Stimulated activated CD8-positive, alpha-beta memory T cell treated with anti-CD3 and anti-CD28 coated beads, Interleukin-4, amount 100 ng/mL, for 48 hours (primary cell): ENCODE data around the gene SOX30.

Experiments
- DNase-seq: peaks from one replicate; pipeline ENCODE4 v3.0.0-alpha.2; 2020

Gene SOX30

GRCh38 chr5:157659868-157660660 is 7.8 kb upstream of the SOX30 start:
- no peak for DNase-seq

DNA sequence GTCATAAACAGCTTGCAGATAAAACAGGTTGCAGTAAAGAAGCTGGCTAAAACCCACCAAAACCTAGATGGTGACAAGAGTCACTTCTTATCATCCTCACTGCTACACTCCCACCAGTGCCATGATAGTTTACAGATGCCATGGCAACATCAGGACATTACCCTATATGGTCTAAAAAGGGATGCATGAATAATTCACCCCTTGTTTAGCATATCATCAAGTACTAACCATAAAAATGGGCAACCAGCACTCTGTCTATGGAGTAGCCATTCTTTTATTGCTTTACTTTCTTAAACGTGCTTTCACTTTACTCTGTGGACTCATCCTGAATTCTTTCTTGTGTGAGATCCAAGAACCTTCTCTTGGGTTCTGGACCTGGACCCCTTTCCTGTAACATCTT is 6.7 kb upstream of the SOX30 start:
- DNase-seq, result no peak

GRCh38 chr5:157657516-157657915 is 5.3 kb upstream of the SOX30 start:
- DNase-seq, result no peak

GRCh38 chr5:157651623-157652376 is 438 bp downstream of the SOX30 start:
- peak; percentile 81 for DNase-seq

GRCh38 chr5:157650991-157651611 is 1.1 kb downstream of the SOX30 start:
- no peak for DNase-seq

GRCh38 chr5:157649101-157649500 is 3.1 kb downstream of the SOX30 start:
- DNase-seq, result no peak

DNA sequence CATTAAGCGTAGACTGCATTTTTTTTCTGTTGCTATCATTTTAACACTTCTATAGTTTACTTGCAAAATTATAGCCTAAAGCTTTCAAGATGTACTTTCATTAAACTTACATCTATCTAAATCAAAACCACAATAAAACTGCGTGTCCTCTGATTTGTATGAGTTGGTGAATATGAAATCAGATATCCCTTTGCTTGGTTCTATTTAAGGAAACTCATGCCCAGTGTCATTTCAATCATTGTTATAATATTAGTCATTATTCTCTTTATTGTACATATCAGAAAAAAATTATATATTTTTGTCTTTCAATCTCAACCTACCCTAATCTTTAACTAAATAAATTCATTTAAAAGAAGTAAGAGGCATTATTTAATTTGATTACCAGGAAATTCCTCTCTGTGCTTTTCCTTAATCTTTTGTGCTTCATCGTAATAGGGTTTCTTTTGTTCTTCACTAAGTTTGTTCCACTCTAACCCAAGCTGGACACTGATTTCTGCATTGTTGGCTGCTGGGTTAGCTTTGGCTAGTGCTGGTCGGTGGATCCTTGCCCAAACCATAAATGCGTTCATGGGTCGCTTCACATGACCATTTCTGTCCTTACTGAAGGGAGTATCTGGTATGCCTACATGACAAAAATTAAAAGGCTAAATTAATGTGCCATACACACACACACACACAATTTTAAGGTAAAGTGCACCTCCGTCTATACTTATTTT is 3.8 kb downstream of the SOX30 start:
- DNase-seq, result no peak

GRCh38 chr5:157640406-157641066 is 11.7 kb downstream of the SOX30 start:
- DNase-seq, result no peak

GRCh38 chr5:157630341-157630740 is 21.9 kb downstream of the SOX30 start:
- no peak for DNase-seq

DNA sequence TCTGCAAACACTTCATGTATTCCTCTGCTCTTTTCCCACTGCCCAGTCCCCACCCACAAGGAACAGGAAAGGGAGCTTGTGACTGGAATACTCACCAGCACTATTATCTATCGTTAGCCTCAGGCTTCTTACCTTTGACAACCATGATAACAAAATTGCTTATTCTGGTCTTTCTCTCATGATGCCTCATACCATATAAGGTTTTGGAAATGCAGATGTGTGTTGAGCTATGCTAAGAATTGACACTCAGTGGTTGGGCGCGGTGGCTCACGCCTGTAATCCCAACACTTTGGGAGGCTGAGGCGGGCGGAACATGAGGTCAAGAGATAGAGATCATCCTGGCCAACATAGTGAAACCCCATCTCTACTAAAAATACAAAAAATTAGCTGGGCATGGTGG is 25.4 kb downstream of the SOX30 start:
- no peak for DNase-seq

GRCh38 chr5:157624144-157624543 is 28.1 kb downstream of the SOX30 start:
- DNase-seq, result no peak

- DNase-seq, result no peak
Measured at GRCh38 chr5:157620776-157621175, 31.5 kb downstream of the SOX30 start.

DNA sequence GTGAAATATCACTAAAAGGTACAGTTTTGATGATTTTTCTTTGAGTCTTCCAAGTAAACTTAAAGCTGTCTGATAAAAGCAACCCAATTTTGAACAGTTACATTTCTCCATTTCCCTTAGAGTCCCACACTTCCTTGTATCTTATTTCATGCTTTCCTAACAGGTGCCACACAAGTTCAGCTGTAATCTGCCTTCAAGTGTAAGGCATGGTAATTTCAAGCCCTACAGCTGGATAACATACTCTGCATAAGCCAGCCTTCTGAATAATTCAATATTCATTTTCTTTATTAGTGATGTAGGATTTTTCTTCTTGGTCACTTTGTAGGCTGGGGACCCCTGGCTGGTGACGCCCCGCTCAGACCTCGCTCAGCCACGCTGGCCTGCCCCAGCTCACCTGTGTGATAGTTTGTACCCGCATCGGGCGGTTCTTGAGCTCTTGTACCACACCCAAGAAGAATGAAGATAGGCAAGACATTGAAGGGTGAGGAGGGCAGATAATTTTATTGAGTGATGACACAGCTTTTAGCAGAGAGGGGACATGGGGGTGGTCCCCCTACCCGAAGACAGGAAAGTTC is 34.0 kb downstream of the SOX30 start:
- no peak for DNase-seq

DNA sequence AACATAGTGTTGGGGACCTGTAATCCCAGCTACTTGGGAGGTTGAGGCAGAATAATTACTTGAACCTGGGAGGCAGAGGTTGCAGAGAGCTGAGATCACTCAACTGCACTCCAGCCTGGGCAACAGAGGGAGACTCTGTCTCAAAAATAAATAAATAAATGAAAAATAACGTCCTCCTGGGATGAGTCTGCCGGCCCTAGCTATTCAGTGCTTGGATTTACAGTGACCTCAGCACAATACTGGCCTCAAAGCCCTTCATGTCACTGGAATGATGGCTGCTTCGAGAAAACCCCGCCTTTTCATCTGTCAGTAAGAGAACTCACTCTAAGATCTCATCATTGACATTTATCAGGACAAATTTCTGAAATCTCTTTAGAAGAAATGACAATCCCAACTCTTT is 35.5 kb downstream of the SOX30 start:
- DNase-seq, result no peak

- DNase-seq, result no peak
Measured at GRCh38 chr5:157613385-157614245, 38.6 kb downstream of the SOX30 start.

- DNase-seq, result no peak
Measured at GRCh38 chr5:157612581-157612980, 39.7 kb downstream of the SOX30 start.

DNA sequence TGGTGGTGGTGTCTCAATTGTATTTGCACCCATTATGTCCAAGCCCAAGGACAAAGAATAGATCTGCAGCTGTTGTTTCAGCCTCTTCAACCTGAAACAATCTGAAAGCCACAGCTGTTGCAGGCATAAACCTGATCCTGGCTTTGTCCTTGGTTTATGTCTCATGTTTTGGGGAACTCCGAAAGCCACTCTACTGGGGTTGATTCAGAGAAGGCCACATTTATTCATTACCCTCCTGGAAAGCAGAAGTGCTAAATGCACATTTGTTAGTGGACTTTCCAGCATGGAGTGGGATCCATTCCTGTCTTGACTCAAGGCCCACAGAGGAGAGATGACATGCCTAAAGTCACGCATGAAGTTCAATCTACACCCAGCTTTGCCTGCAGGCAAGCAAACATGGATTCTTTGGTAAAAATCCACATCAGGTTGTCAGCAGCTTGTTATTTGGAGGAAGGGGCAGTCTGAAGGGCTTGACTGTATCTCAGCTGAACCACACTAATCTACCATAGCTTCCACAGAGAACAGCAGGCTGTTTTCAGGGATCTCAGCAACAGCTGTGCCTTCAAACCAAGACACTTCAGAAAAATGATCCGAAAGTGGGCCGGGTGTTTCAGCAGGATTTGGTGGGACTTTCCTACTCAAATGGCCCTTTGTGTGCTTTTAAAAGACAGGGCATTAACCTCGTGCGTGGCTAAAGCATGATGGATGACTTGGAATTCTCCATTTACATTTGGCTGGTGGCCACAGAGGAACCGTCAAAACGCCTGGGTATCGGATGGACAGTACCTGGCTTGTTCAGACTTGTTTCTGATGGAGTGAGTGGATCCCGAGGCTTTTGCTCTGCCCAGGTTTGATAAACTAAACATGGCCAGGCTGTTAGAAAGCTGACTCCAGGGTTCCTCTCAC is 40.4 kb downstream of the SOX30 start:
- DNase-seq, result no peak

DNA sequence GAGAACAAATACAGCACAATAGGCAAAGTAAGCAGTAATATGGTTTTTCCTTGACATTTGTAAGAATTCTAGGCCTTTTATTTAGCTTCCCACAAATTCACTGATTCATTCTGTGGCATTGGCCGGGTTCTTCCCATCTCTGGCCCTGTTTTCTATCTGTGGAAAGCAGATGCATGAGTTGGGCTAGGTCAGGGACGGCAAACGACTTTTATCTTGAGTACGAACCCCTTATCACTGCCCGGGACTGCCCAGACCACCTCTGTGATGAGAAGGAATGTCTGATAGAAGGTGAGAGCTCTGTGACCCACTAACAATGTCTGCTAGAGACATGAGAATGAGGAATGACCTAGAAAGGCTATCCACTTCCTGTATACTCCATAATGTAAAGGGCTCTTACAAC is 41.2 kb downstream of the SOX30 start:
- DNase-seq, result no peak

DNA sequence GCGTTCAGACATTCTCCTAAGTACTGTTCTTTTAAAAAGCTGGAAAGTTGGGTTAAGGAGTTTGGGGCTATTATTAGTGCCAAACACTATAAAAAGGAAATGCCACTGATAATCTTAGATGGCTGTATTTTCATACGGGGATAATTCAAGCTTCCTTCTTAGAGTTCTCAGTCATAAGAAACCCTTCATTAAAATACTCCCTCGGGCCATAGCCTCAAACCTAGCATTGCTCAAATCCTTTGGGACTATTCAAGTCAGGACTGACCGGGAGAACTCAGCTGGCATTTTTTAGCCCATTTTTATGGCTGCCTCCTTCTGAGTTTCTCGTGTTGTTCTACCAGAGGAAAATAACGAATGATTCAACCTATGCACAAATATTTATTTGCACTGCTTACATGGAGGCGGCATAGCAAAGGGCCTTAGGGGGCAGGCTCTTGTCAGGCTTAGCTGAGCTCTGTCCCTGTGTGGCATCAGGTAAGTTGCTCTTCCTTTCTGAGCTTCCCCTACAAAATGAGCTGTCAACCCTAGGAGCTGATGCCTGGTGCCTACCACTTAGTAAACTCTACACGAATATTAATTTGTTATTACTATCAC is 43.2 kb downstream of the SOX30 start:
- no peak for DNase-seq
